Measurements from ENCODE around the gene LSM5. TPM values are rescaled to one million over a fixed set of nuclear protein-coding genes. Genes with fewer than 3 reads are reported as not detected.
A peak's percentile ranks its signal among the peaks of the same experiment; 100 is the strongest.

The LSM5 gene
- total and polyA plus RNA-seq, 2 of the 4 experiments (the other 2 are of a cell fraction) = 5.0 to 26.5 TPM

DNA sequence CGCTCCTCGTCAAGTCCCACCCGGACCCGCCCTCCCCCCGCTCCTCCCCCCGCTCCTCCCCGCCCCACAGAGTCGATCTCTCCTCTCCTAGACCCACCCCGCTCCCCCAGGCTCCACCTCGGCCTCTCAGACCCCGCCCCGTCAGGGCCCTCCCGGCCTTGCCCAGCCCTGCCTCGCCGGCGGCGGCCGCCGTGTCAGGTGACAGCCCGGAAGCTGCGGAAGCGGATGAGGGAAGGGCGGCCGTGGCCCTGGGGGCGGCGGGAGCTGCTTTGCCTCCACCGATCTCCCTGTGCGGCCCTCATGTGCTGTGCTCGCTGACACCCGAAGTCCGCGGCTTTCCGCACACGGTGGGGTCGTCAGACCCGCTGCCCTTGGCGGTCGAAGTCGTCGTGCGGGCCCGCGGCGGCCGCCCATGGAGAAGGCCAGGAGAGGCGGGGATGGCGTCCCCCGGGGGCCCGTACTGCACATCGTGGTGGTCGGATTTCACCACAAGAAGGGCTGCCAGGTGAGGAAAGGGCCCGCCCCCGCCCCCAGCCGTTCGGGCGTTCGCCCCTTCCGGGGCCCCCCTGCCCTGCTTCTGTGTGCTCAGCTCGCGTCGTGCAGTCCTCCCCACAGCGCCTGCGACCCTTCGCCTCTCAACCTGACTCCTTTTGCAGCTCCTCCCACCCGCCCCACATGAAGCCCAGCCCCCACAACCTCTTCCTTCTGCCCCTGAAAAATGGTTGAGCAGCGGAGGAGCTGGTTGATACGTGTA is 5.3 kb upstream of the LSM5 start, which contains the start of gene AVL9:
TSS of gene AVL9 (plus strand) at position 192 of the 754 bp plus-strand sequence. CDS start at position 413, 221 bp downstream.
- in situ Hi-C loops (cut with MboI; ENCODE audit: low sequenced_read_pairs) = no loop called here
- peak within 1 kb of the TSS; percentile 93 for H3K14ac ChIP-seq (replicated peaks; ENCODE audit: low read depth, low read length)
- 0% methylated on average over 15 of the region's 67 CpGs; no CpG with 5 or more reads in 1 of the 2 experiments for WGBS, 2 experiments (ENCODE audit: extremely low coverage in 2 of 2, insufficient read length in 1 of 2)

More for the DNA sequence above, 5.3 kb upstream of the LSM5 start, which contains the start of gene AVL9:
- H3K79me1 ChIP-seq (ENCODE audit: low read depth in 1 of 2, low read length in 2 of 2) = peaks cover 6 to 12% of the 10 kb centered on the region in 2 experiments; a peak in 3 of 4 replicates
- intact Hi-C loops (cut with micrococcal nuclease) (loop anchor here (2.0 to 5.0 kb wide), 2 partner anchors 177 to 613 kb away; partner anchors contain the start of gene RP9), dilution Hi-C loops (cut with HindIII; ENCODE audit: low sequenced_read_pairs, unreplicated experiment) (no loop called here)
- ChIA-PET CTCF (interaction anchor here (1.5 kb wide), 1 partner anchor 16 kb away, joined by 3 read pairs; no protein-coding TSS in a partner anchor), POLR2A (ENCODE audit: unreplicated experiment) (interaction anchor here (0.7 kb wide), 1 partner anchor 85 kb away, joined by 3 read pairs; no protein-coding TSS in a partner anchor)
- H3K27me3 ChIP-seq (ENCODE audit: control insufficient read depth, insufficient read depth, low read length) = no peaks in the 10 kb centered on the region
- peak within 1 kb of the TSS; percentile 73 for H3K18ac ChIP-seq (ENCODE audit: low read depth, low read length)
- no peak within 1 kb of the TSS for H2BK20ac ChIP-seq (ENCODE audit: low read depth, low read length)
- ATAC-seq (ENCODE audit: low read depth) = peak; percentile 97
- peak within 1 kb of the TSS; percentile 100 for H3K4me2 ChIP-seq (ENCODE audit: low read depth, low read length)
- peak within 1 kb of the TSS; percentile 94 for H2BK5ac ChIP-seq (ENCODE audit: low read depth, low read length, poor library complexity, severe bottlenecking)
- H2BK15ac ChIP-seq (ENCODE audit: low read depth, low read length) = peak within 1 kb of the TSS; percentile 12; the same call in 1 of the 3 replicates
- H3K9me3 ChIP-seq (ENCODE audit: control insufficient read depth, insufficient read depth, low read length) = no peaks in the 10 kb centered on the region
- peak within 1 kb of the TSS; percentile 71 for H2AK5ac ChIP-seq (ENCODE audit: low read depth, low read length)
- no TSS peak for BruUV-seq (replicated peaks)
- peak within 1 kb of the TSS; percentile 77 for H3K23ac ChIP-seq (ENCODE audit: low read depth, low read length)
- H3K9ac ChIP-seq (ENCODE audit: low read depth, low read length) = peak within 1 kb of the TSS; percentile 94
- H2AK9ac ChIP-seq (replicated peaks; ENCODE audit: low read depth, low read length, poor library complexity) = peak within 1 kb of the TSS; percentile 95
- peak; percentile 93 for DNase-seq
- peak within 1 kb of the TSS; percentile 69 for H2BK120ac ChIP-seq (ENCODE audit: low read depth, low read length)
- peak; percentile 90 for TF ChIP-seq POLR2A (IDR thresholded peaks at IDR 0.05; ENCODE audit: low read depth, low read length)
- TF ChIP-seq RAD21 (IDR thresholded peaks at IDR 0.05; ENCODE audit: low read length) = no peak
- peak; percentile 16; the same call in 1 of the 2 replicates for TF ChIP-seq MXI1 (IDR thresholded peaks at IDR 0.05; ENCODE audit: borderline replicate concordance, low read depth, low read length)
- no peak for TF ChIP-seq SMC3 (IDR thresholded peaks at IDR 0.05; ENCODE audit: low read depth, low read length)
- TF ChIP-seq, protein P1, sequence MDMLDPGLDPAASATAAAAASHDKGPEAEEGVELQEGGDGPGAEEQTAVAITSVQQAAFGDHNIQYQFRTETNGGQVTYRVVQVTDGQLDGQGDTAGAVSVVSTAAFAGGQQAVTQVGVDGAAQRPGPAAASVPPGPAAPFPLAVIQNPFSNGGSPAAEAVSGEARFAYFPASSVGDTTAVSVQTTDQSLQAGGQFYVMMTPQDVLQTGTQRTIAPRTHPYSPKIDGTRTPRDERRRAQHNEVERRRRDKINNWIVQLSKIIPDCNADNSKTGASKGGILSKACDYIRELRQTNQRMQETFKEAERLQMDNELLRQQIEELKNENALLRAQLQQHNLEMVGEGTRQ (IDR thresholded peaks at IDR 0.05; ENCODE audit: low read depth, low read length) = peak; percentile 85
- TF ChIP-seq NFE2L2 (IDR thresholded peaks at IDR 0.05; ENCODE audit: low read depth, low read length) = no peak
- no peak for TF ChIP-seq RFX5 (IDR thresholded peaks at IDR 0.05; ENCODE audit: low read depth, low read length)
- TF ChIP-seq, protein P2, sequence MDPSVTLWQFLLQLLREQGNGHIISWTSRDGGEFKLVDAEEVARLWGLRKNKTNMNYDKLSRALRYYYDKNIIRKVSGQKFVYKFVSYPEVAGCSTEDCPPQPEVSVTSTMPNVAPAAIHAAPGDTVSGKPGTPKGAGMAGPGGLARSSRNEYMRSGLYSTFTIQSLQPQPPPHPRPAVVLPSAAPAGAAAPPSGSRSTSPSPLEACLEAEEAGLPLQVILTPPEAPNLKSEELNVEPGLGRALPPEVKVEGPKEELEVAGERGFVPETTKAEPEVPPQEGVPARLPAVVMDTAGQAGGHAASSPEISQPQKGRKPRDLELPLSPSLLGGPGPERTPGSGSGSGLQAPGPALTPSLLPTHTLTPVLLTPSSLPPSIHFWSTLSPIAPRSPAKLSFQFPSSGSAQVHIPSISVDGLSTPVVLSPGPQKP (IDR thresholded peaks at IDR 0.05; ENCODE audit: borderline replicate concordance, low read depth, low read length) = no peak
- TF ChIP-seq BHLHE40 (IDR thresholded peaks at IDR 0.05; ENCODE audit: low read depth, low read length) = peak; percentile 33; the same call in 1 of the 2 replicates
- TF ChIP-seq MAZ (IDR thresholded peaks at IDR 0.05; ENCODE audit: borderline replicate concordance, low read depth, low read length) = peak; percentile 92; the same call in 1 of the 2 replicates
- no peak for TF ChIP-seq MAFK (IDR thresholded peaks at IDR 0.05; ENCODE audit: low read depth, low read length)
- no peak for TF ChIP-seq RCOR1 (IDR thresholded peaks at IDR 0.05; ENCODE audit: insufficient replicate concordance, low read length)
- no peak for TF ChIP-seq CEBPB (IDR thresholded peaks at IDR 0.05; ENCODE audit: low read depth, low read length)
- H4K91ac ChIP-seq (ENCODE audit: insufficient read depth, low read depth, low read length) = peak within 1 kb of the TSS; percentile 83
- H3K9me1 ChIP-seq (ENCODE audit: insufficient read depth, low read length) = 0 out of 2 replicates have a peak, but pooled peaks cover 2% of the 10 kb centered on the region
- H3K27ac ChIP-seq (ENCODE audit: insufficient read depth, low read length) = peak within 1 kb of the TSS; percentile 98
- H4K8ac ChIP-seq (ENCODE audit: low read depth in 2 of 2, low read length in 2 of 2) = peak within 1 kb of the TSS; percentile 62 to 92
- H3K4me1 ChIP-seq (ENCODE audit: control insufficient read depth, insufficient read depth, low read length) = 0 out of 2 replicates have a peak, but pooled peaks cover 2% of the 10 kb centered on the region
- H2AFZ ChIP-seq (replicated peaks; ENCODE audit: low read length, poor library complexity) = peak within 1 kb of the TSS; percentile 96
- H3K36me3 ChIP-seq (ENCODE audit: control insufficient read depth, insufficient read depth, low read length) = no peaks in the 10 kb centered on the region
- no peaks in the 10 kb centered on the region for H4K20me1 ChIP-seq (ENCODE audit: insufficient read depth, low read length)
- H3K56ac ChIP-seq (ENCODE audit: extremely low read depth, insufficient read depth, low read length) = peak within 1 kb of the TSS; percentile 68
- peak within 1 kb of the TSS; percentile 97 for H3K4me3 ChIP-seq (ENCODE audit: insufficient read depth, low read depth, low read length)
- peak within 1 kb of the TSS; percentile 96 for H3K4ac ChIP-seq (ENCODE audit: low read depth, low read length)
- peak within 1 kb of the TSS; percentile 88 for H4K5ac ChIP-seq (ENCODE audit: low read depth, low read length)
